Spleen (tissue), 11 donors: ENCODE measurements around the gene ADD2. TPM values are rescaled to one million over a fixed set of nuclear protein-coding genes. Genes with fewer than 3 reads are reported as not detected.

Experiments
- DNase-seq: peaks from one replicate; pipeline ENCODE4 v3.0.0-alpha.2; 2020
- H3K27ac ChIP-seq, 8 donors: fragments of 200-600 bp; sonication (generic) in 7 of 8; 1 replicate in 4 of 8; 2 replicates in 4 of 8; pipeline versions ENCODE4 v1.5.0 to v1.8.0; 2016 to 2021; ENCODE audit warnings: inconsistent platforms in 4 of 8, mild to moderate bottlenecking in 4 of 8, moderate library complexity in 1 of 8
- H3K27me3 ChIP-seq, 7 donors: fragments of 200-600 bp; sonication (generic) in 6 of 7; replicated peaks in 1 of 7; 1 replicate in 4 of 7; 2 replicates in 3 of 7; pipeline versions ENCODE4 v1.5.0 to v1.8.0; 2016 to 2021; ENCODE audit warnings: inconsistent platforms in 3 of 7, mild to moderate bottlenecking in 1 of 7
- H3K36me3 ChIP-seq, 6 donors: fragments of 200-600 bp; sonication (generic) in 5 of 6; 1 replicate in 4 of 6; 2 replicates in 2 of 6; pipeline versions ENCODE4 v1.5.0 to v1.8.0; 2016 to 2021; ENCODE audit warnings: inconsistent platforms in 2 of 6
- H3K4me1 ChIP-seq, 6 donors: fragments of 200-600 bp; sonication (generic) in 5 of 6; 1 replicate in 3 of 6; 2 replicates in 3 of 6; pipeline versions ENCODE4 v1.5.0 to v1.8.0; 2016 to 2021; ENCODE audit warnings: inconsistent platforms in 3 of 6
- H3K4me3 ChIP-seq, 8 donors: fragments of 200-600 bp; sonication (generic) in 7 of 8; 1 replicate in 4 of 8; 2 replicates in 4 of 8; pipeline versions ENCODE4 v1.5.0 to v1.8.0; 2016 to 2021; ENCODE audit warnings: inconsistent platforms in 4 of 8, mild to moderate bottlenecking in 4 of 8, moderate library complexity in 2 of 8
- H3K9me3 ChIP-seq, 8 donors: fragments of 200-600 bp; sonication (generic) in 7 of 8; 1 replicate in 4 of 8; 2 replicates in 4 of 8; pipeline versions ENCODE4 v1.5.0 to v1.8.0; 2016 to 2021; ENCODE audit warnings: inconsistent platforms in 4 of 8
- POLR2A ChIP-seq, 3 donors: fragments of 450-650 bp; IDR thresholded peaks; one replicate each; pipeline ENCODE4 v1.5.1; 2017; ENCODE audit warnings: antibody characterized with exemption in 3 of 3, mild to moderate bottlenecking in 1 of 3
- POLR2AphosphoS5 ChIP-seq, 3 donors: sonication (generic); formaldehyde crosslinking; IDR thresholded peaks; one replicate each; pipeline ENCODE4 v1.5.1; 2017; ENCODE audit warnings: antibody characterized with exemption in 3 of 3
- WGBS, 5 donors: extraction: QIAGEN DNeasy Blood & Tissue Kit in 3 of 5; methylation state at CpG; one replicate each; pipeline versions ENCODE4 v1.1.5 to v1.1.7; 2013 to 2018; 5-methylcytosine and 5-hydroxymethylcytosine counted together
- intact Hi-C: fragments of 100-400 bp; cut with DNase I; formaldehyde crosslinking; loops from one replicate; pipeline ENCODE4 v1.15.0; 2023; ENCODE audit warnings: low total_unique reads
- polyA plus RNA-seq, 3 donors: library from polyadenylated mRNA; stranded (reverse); fragments of 200-250 nt; gene quantifications; one replicate each; pipeline ENCODE4 v1.2.1, GENCODE V29; 2013
- total RNA-seq, 7 donors: library from RNA; depleted of rRNA in 3 of 7; stranded (reverse); fragments of >200 nt in 3 of 7; fragmentation: NEBNext Ultra II Directional in 4 of 7; extraction: Animal tissue kit (Norgen Biotek cat#: 25700) in 4 of 7; gene quantifications; one replicate each; pipeline versions ENCODE4 v1.1.0 to v1.2.1, GENCODE V29; 2016 to 2021
- TF ChIP-seq, protein P1 (sequence below), 11 experiments: fragments of 200-600 bp in 7 of 11; fragments of 450-650 bp in 4 of 11; sonication (generic) in 4 of 11; IDR thresholded peaks in 8 of 11; conservative IDR thresholded peaks in 3 of 11; 1 replicate in 7 of 11; 2 replicates in 4 of 11; pipeline versions ENCODE4 v1.4.0 to v1.8.0; 2016 to 2021; ENCODE audit warnings: antibody characterized with exemption in 11 of 11, inconsistent platforms in 4 of 11, mild to moderate bottlenecking in 1 of 11
- donor health status: healthy with polysubstance abuse.
- donor health status: DM: no; HTN: no; CAD: no; lungs with moderate emphysema.
- donor health status: DM: no; HTN: no; CAD: no.
- donor health status: Bipolar disorder and iron deficiency.
- donor health status: healthy.
- donor health status: DM: no; HTN: no; CAD: no.
- donor health status: DM: yes; HTN: yes; CAD: no.

Gene ADD2
- total and polyA plus RNA-seq, 10 donors = 0.47 to 7.1 (median 3.8) TPM

DNA sequence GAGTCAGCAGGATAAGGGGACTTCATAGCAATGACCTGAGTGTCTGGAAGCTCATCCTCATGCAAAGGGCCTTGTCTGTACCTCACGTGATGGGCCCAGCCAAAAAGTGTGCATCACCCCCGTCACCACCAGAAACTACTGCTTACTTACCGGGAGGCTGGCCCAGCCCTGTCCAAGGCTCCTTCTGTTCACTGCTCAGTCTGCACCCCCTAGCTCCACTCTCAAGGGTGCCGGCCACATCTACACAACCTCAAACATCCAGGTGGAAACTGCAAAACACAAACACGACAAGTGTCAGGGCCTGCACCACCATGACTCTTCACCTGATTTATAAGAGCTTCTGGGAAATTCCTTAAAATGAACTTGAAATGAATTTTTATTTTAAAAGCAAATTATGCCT is 55.1 kb downstream of the ADD2 start:
- Histone ChIP-seq H3K27ac (no peak overlapping the region), H3K9me3 (no peaks in the 10 kb centered on the region), H3K27me3 (no peaks in the 10 kb centered on the region), H3K4me3 (no peak overlapping the region), H3K36me3 (no peaks in the 10 kb centered on the region), H3K4me1 (no peaks in the 10 kb centered on the region)
- TF ChIP-seq POLR2AphosphoS5 (IDR thresholded peaks at IDR 0.05) (no peak), POLR2A (IDR thresholded peaks at IDR 0.05) (no peak)
- TF ChIP-seq, protein P1, sequence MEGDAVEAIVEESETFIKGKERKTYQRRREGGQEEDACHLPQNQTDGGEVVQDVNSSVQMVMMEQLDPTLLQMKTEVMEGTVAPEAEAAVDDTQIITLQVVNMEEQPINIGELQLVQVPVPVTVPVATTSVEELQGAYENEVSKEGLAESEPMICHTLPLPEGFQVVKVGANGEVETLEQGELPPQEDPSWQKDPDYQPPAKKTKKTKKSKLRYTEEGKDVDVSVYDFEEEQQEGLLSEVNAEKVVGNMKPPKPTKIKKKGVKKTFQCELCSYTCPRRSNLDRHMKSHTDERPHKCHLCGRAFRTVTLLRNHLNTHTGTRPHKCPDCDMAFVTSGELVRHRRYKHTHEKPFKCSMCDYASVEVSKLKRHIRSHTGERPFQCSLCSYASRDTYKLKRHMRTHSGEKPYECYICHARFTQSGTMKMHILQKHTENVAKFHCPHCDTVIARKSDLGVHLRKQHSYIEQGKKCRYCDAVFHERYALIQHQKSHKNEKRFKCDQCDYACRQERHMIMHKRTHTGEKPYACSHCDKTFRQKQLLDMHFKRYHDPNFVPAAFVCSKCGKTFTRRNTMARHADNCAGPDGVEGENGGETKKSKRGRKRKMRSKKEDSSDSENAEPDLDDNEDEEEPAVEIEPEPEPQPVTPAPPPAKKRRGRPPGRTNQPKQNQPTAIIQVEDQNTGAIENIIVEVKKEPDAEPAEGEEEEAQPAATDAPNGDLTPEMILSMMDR (IDR thresholded peaks at IDR 0.05 in 8 of 11, conservative IDR thresholded peaks at IDR 0.05 in 3 of 11) = no peak
- no peak for DNase-seq
- WGBS, 5 donors = 84 to 99% (median 93%) methylated on average over 5 of the region's 5 CpGs
- intact Hi-C loops = no loop called here

DNA sequence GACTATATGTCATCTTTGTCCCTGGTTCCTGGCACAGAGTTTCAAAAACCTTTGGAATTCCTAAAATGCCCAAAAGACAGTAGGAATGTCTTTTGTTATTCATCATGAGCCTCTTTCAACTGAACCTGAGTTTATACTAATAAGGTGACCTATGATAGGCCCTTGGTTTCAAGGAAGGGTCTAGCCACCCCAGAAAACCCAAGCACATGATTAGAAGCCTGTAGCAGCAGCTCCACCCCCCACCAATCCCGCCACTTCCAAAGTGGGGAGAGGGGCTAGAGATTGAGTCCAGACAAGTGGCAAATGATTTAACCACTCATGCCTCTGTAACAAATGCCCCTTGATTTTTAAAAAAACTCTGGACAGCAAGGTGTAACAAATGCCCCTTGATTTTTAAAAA is 56.8 kb downstream of the ADD2 start:
- no peaks in the 10 kb centered on the region for H3K36me3 ChIP-seq
- no peaks in the 10 kb centered on the region for H3K9me3 ChIP-seq
- no peak overlapping the region for H3K27ac ChIP-seq
- intact Hi-C loops = no loop called here
- DNase-seq = no peak
- 76 to 100% (median 90%) methylated on average over 1 of the region's 1 CpG for WGBS, 5 donors
- no peaks in the 10 kb centered on the region for H3K4me1 ChIP-seq
- H3K27me3 ChIP-seq = no peaks in the 10 kb centered on the region
- TF ChIP-seq POLR2A (IDR thresholded peaks at IDR 0.05) = no peak
- TF ChIP-seq, protein P1 (IDR thresholded peaks at IDR 0.05 in 8 of 11, conservative IDR thresholded peaks at IDR 0.05 in 3 of 11) = no peak
- no peak for TF ChIP-seq POLR2AphosphoS5 (IDR thresholded peaks at IDR 0.05)
- no peak overlapping the region for H3K4me3 ChIP-seq

DNA sequence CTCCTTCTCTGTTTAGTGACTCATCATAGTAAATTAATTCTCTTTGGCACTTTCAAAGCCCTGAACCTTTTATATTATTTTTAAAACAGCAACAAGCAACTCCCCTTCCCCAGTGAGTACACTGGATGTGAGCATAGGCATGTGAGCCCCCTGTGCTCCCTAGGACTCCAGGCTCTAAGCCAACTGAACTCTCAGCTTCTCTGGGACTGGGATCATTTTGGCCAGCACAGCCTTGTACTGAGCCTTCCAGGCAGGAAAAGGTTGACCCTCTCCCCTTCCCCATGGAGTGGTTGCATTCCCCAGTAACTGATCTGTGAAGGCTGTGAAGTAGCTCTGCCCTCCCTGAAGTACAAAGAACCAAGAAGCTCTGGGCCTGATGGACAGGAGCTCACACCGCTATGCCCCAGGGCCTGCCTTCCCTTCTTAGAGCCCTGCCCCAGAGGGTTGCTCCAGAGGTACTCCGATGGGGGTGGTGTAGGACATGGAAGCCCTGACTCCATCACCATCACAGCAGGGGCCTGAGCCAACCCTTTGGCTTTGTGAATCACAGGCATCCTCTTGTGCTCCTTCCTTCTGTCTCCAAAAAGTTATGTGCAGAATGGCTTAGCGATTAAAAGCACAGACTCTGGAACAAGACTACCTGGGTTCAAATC is 57.8 kb downstream of the ADD2 start:
- H3K27me3 ChIP-seq = no peaks in the 10 kb centered on the region
- H3K4me3 ChIP-seq = no peak overlapping the region
- H3K9me3 ChIP-seq = no peaks in the 10 kb centered on the region
- TF ChIP-seq, protein P1 (IDR thresholded peaks at IDR 0.05 in 8 of 11, conservative IDR thresholded peaks at IDR 0.05 in 3 of 11) = no peak
- TF ChIP-seq POLR2AphosphoS5 (IDR thresholded peaks at IDR 0.05) = no peak
- TF ChIP-seq POLR2A (IDR thresholded peaks at IDR 0.05) = no peak
- no peak for DNase-seq
- intact Hi-C loops = no loop called here
- 89 to 96% (median 95%) methylated on average over 3 of the region's 3 CpGs for WGBS, 5 donors
- H3K36me3 ChIP-seq = no peaks in the 10 kb centered on the region
- no peaks in the 10 kb centered on the region for H3K4me1 ChIP-seq
- no peak overlapping the region for H3K27ac ChIP-seq

DNA sequence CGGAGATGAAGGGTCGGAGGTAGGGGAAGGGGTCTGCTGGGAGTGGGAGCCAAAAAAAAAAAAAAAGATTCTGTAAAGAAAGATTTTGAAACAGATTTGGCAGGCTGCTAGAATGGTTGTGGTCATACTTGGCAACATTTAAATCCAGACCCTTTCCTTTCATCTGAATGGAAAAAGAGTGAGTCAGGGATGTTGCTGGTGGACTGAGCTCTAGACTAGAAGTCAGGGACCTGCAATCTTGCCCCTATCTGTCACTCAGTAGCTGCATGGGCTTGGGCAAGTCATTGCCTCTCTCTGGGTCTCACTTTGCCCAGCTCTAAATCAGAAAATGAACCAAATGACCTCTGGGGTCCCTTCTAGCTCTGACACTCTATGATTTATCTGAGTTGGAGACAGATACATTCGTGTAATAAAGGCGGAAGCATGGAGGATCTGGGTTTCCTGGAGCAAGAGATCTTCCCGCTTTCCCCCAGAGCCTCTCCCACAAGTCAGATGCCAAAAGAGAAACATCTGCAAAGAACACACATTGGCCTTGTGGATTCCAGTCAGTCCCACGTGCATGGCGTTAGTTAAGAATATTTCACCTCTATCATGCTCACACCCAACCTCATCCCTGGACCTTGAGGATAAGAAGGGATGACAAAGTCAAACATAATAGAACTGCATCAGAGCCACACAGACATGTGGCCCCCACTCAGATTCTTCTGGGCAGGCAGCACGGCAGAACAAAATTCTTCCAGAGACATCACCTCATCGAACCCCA is 58.5 kb downstream of the ADD2 start:
- intact Hi-C loops = no loop called here
- Histone ChIP-seq H3K27me3 (no peaks in the 10 kb centered on the region), H3K4me1 (no peaks in the 10 kb centered on the region), H3K9me3 (no peaks in the 10 kb centered on the region), H3K36me3 (no peaks in the 10 kb centered on the region), H3K4me3 (no peak overlapping the region), H3K27ac (no peak overlapping the region)
- DNase-seq = no peak
- WGBS, 5 donors = 76 to 90% (median 88%) methylated on average over 9 of the region's 9 CpGs
- no peak for TF ChIP-seq POLR2A (IDR thresholded peaks at IDR 0.05)
- no peak for TF ChIP-seq POLR2AphosphoS5 (IDR thresholded peaks at IDR 0.05)
- TF ChIP-seq, protein P1 (IDR thresholded peaks at IDR 0.05 in 8 of 11, conservative IDR thresholded peaks at IDR 0.05 in 3 of 11) = no peak
